GM12892 (cell line): Measurements from ENCODE around the gene SCG3.
A peak's percentile ranks its signal among the peaks of the same experiment; 100 is the strongest.

ENCODE experiments used
- DNase-seq: peaks from one replicate; pipeline ENCODE4 v3.0.0; 2011; ENCODE audit not compliant: insufficient read length
- FAIRE-seq: peaks from 2 replicates; lab custom pipeline; 2011; peaks lifted over from hg19 to GRCh38; lab: Jason Lieb, UNC
- POLR2A ChIP-seq: IDR thresholded peaks from 2 replicates; pipeline ENCODE4 v1.6.1; 2011; ENCODE audit warnings: low read depth, low read length, control low read depth
- POLR2AphosphoS5 ChIP-seq: IDR thresholded peaks from 2 replicates; pipeline ENCODE4 v1.6.1; 2011; ENCODE audit warnings: low read depth, low read length, control low read depth
- TAF1 ChIP-seq: IDR thresholded peaks from 2 replicates; pipeline ENCODE4 v1.6.1; 2011; ENCODE audit warnings: low read depth, mild to moderate bottlenecking, control low read depth, low read length, borderline replicate concordance

The SCG3 gene

DNA sequence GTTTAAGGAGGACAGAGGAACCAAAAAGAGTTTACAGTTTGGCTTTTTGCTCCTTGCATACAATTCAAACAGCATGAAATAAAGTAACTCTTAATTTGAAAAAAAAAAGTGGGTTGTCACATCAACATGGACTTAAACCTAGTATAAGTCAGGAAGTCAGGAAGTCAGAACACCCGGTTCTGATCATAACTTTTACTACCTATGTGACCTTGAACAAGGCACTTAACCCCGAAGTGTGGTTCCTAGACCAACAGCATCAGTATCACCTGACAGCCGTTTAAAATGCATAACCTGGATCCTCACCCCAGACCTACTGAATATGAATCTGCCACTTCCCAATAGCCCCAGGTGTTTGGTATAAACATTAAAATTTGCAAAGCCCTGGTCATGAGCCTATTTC, 37.4 kb downstream of the SCG3 start:
- no peak for DNase-seq
- TF ChIP-seq POLR2AphosphoS5 = no peak
- no peak for TF ChIP-seq TAF1
- no peak for TF ChIP-seq POLR2A
- FAIRE-seq = no peak

DNA sequence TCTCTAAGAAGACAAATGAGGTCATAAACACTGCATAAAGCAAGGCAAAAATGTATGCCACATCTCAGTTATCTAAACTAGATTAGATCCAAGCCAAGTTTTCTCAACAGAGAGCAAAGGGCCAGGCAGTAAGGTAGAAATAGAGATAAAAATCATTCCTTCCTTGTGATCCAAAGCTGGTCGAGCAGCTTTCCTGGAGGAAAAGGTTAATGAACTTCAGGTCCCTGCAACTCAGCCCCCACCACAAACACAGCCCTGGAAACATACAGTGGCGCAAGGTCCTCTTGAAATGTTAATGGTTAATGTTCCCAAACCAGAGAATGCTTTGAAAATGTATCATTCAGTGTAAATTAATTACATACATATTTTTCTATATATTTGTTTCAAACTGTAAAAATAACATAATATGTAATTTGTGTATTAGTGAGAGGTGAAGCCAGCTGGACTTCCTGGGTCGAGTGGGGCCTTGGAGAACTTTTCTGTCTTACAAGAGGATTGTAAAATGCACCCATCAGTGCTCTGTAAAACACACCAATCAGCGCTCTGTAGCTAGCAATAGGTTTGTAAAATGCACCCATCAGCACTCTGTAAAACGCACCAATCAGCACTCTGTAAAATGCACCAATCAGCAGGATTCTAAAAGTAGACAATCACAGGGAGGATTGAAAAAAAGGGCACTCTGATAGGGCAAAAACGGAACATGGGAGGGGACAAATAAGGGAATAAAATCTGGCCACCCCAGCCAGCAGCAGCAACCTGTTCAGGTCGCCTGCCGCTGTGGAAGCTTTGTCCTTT, 39.1 kb downstream of the SCG3 start:
- TF ChIP-seq POLR2AphosphoS5 (no peak), POLR2A (no peak), TAF1 (no peak)
- DNase-seq (no peak), FAIRE-seq (no peak)

DNA sequence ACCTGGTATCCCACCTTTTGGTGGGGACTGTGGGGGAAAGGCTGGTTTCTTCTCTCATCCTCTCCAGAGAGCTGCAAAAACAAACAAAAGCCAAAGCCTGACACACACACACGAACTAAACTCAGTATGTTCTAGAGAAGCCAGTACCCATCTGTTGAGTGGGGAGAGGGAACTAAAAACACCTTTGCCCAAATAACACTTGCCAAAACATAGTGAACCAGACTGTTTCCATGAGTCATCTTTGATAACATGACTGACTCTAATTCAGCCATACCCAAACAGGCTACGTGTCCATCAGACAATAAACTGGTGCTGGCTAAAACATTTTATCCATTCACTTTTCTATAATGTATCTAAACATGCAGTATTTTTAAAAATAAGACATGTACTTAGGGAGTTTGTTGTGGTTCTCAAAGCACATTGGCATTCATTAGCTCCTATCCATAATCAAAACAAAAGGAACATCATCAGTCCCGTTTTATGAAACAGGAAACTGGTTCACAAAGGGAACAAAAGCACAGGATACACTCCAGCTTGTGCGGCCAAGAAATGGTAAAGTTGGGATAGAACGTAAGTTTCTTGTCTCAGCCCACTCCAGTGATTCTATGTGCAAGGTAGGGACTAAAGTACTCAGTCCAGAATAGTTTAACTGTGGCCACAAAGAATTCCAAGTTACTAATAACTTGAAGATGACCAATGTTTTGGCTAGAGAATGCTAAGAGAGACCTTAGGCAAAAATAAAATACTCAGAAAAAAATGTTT, 40.1 kb downstream of the SCG3 start:
- DNase-seq (no peak), FAIRE-seq (no peak)
- TF ChIP-seq TAF1 = no peak
- TF ChIP-seq POLR2A = no peak
- TF ChIP-seq POLR2AphosphoS5 = no peak

DNA sequence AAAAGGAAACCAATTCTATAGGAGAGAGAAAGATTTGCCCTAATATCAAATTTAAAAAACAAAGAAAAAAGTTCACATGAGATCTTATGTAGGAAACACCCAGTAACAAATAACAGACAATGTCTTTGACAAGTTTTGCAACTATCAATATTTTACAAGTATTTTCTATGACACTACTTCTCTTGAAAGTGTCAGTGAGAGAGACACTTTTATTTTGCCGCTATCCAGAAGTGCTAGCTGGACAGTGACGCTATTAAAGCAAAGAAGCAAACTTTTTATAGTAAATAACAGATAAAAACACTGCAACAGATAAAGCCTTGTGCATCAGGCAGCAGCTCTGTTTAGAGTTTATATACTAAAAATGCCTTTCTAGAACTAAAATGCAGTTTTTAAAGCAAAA, 42.9 kb downstream of the SCG3 start:
- no peak for FAIRE-seq
- no peak for TF ChIP-seq POLR2A
- TF ChIP-seq TAF1 = no peak
- no peak for TF ChIP-seq POLR2AphosphoS5
- DNase-seq = no peak

DNA sequence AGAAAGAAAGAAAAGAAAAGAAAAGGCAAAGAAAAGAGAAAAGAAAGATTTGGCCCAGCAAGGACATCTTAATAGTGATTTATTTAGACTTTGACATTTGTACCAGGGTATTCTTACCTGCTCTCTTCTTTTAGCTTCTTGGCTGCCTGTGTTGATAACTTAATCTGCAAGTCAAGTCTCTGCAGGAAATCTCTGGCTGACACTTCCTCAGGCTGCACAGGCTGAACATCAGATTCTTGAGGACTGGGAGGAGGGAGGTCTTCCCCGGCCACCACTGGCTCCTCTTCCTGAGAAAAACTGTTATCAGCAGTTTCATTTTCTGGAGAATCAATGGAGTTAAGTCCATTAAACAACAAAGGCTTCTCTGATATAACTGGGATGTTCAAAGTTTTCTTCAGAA, 43.4 kb downstream of the SCG3 start:
- DNase-seq (no peak), FAIRE-seq (no peak)
- TF ChIP-seq POLR2AphosphoS5 (no peak), TAF1 (no peak), POLR2A (no peak)

DNA sequence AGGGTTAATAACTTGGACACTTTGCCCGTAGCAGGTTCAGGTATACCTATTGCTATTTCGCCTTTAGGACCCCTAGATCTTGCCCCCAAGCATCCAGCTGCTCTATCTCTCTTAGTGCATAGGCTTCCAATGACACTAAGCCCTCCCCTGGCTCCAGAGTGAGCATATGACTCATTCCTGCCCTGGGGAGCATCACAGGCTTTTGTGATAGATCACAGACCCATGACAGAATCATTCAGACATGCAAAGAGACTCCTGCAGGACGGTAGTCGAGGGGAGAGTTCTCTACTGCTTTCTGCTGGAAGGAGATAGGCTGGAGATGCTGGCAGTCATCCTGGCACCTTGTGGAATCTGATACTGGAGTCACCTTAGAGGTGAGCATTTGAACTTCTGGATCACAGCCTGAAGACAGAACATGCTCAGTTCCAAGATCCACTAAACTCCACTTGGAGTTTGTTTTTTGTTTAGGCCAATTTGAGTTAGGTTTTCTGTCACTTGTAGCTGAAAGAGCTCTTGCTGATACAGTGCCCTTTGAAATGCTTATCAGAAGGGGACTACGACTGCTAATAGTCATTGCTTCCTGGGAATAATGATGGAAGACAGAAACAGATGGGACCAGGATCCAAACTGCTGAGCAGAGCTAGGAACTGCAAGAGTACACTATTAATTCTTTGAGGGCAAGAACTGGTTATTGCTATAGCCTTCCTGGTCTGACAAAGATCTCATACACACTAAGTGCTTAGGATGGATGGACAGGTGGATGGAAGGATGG, 45.2 kb downstream of the SCG3 start:
- DNase-seq = no peak
- FAIRE-seq = peak; percentile 77
- 0 out of 2 replicates have a peak, but pooled peaks have one; percentile 21 for TF ChIP-seq POLR2AphosphoS5
- no peak for TF ChIP-seq TAF1
- TF ChIP-seq POLR2A = peak; percentile 66

DNA sequence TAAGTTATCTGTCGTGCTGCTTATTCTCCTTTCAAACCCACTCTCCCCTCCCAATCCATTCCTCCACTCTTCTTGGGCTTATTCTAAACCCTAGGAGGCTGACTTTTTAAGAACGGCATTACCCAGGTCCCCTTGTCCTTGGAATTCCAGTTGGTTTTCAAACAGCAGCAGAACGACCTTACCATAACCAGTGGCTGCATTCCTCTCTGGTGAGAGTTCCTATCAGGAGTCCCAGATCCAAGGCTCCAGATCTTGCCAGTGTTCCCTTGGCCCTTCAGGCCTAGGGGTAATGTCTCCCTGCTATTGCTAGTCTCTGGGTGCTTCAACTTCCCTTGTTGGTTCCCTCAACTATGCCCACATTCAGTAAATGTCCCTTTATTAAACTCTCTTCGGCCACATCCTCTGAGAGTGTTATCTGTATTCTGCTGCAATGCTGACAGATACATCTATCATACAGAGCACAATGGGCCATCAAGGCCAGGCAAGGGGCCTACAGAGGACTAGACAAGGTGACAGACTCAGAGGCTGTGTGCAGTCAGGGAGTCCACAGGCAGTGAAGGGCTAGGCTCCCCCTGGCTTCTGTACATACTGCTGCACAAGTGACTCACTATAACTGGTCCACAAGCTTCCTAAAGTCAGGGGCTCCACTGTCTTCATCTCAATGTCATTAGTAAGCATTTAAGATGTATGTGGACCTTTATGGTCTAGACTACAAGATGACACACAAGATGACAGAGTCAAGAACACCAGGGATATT, 46.0 kb downstream of the SCG3 start:
- no peak for DNase-seq
- TF ChIP-seq POLR2AphosphoS5 (peak; percentile 48; the same call in 1 of the 2 replicates), TAF1 (no peak)
- peak; percentile 61 for FAIRE-seq

DNA sequence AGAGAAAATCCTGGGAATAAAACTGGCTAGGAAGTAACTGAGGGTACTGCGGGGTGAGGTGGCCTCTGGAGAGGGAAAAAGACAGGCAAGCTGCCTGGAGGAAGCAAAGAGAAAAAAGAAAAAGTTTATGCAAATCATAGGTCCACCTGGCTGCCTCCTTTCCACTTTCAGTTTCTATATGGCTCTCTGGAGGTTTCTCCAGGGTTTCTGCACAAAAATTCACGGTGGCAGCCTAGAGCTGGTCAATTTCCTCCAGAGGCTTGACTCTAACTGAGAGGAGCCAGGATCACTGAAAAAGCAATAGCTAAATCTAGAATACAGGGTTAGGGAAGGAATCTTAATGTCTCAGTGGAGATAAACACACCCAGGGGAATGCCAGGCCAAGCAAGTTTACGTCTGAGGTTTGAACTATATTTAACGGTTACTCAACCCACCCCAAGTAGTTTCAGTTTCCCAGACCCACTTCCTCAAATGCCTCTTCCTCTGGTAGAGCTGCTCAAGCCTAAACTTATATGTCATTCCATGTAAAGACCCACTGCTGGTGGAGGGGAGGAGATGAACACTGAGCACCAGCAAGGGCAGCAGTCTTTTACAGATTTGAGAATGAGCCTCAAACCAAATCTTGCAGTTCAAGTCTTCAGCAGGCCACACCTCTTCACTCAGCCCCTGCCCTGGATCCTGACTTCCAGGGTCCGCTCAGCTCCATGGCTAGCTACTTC, 50.4 kb downstream of the SCG3 start:
- DNase-seq = no peak
- TF ChIP-seq TAF1 (peak; percentile 44; the same call in 1 of the 2 replicates), POLR2A (peak; percentile 68), POLR2AphosphoS5 (no peak)

DNA sequence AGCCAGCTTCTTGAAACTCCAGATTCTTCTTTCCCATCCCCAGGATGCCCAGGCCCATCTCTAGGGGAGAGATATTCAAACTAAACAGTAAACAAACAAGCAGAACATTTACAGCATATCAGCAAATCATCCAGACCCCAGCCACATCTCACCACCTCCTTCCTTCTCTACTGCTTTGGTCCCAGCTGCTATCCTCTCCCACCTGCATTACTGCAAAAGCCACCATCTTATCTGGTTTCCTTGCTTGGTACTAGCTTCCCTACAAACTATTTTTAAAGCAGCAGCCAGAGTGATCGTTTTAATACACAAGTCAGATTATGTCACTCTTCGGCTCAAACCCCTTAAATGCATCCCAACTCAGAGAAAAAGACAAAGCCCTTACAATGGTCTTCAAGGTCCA, 51.3 kb downstream of the SCG3 start:
- no peak for DNase-seq
- FAIRE-seq = no peak
- TF ChIP-seq POLR2AphosphoS5 = no peak; the same call in 1 of the 2 replicates
- no peak for TF ChIP-seq POLR2A
- no peak for TF ChIP-seq TAF1

More for the DNA sequence above, 50.4 kb downstream of the SCG3 start:
- peak; percentile 87 for FAIRE-seq
